HUES64 (cell line): ENCODE measurements around the gene RBMS2.
"Not testable (repeated sequence)": the region's sequence is repeated elsewhere in the genome, so short reads cannot be mapped to it uniquely, and the experiment has no call there.

Experiments
- H3K27ac ChIP-seq: 2 replicates; pipeline ENCODE4 v1.7.0; 2013; ENCODE audit warnings: low read depth, low read length, inconsistent platforms
- H3K27me3 ChIP-seq: 2 replicates; pipeline ENCODE4 v1.6.1; 2013; ENCODE audit warnings: mild to moderate bottlenecking, low read length; ENCODE audit not compliant: insufficient read depth
- H3K36me3 ChIP-seq: 2 replicates; pipeline ENCODE4 v1.6.1; 2013; ENCODE audit warnings: mild to moderate bottlenecking, low read length; ENCODE audit not compliant: insufficient read depth
- H3K4me1 ChIP-seq: 2 replicates; pipeline ENCODE4 v1.6.1; 2013; ENCODE audit warnings: mild to moderate bottlenecking, low read length, moderate library complexity; ENCODE audit not compliant: insufficient read depth
- H3K4me3 ChIP-seq: 2 replicates; pipeline ENCODE4 v1.5.1; 2013; ENCODE audit warnings: mild to moderate bottlenecking, low read length, moderate library complexity
- H3K9ac ChIP-seq: 2 replicates; pipeline ENCODE4 v1.6.1; 2013; ENCODE audit warnings: mild to moderate bottlenecking, low read depth, low read length
- H3K9me3 ChIP-seq: 2 replicates; pipeline ENCODE4 v1.6.1; 2013; ENCODE audit warnings: low read depth, low read length; ENCODE audit not compliant: insufficient read depth
- WGBS: fragments of 150-250, 120-280 bp; methylation state at CpG from one replicate; pipeline ENCODE4 v1.1.7; 2013; ENCODE audit warnings: missing lambda C conversion rate; 5-methylcytosine and 5-hydroxymethylcytosine counted together

Gene RBMS2

GRCh38 chr12:56542164-56542563 lies 20.5 kb downstream of the RBMS2 start:
- 92% methylated on average over 4 of the region's 4 CpGs for WGBS
- H3K4me1 ChIP-seq, result no peaks in the 10 kb centered on the region

GRCh38 chr12:56545023-56545604 lies 23.5 kb downstream of the RBMS2 start:
- Histone ChIP-seq H3K36me3 (no peaks in the 10 kb centered on the region), H3K27me3 (no peaks in the 10 kb centered on the region)
- 91% methylated on average over 3 of the region's 3 CpGs for WGBS

More at GRCh38 chr12:56542164-56542563, 20.5 kb downstream of the RBMS2 start:
- Histone ChIP-seq H3K9me3 (no peaks in the 10 kb centered on the region), H3K36me3 (no peaks in the 10 kb centered on the region), H3K9ac (no peak overlapping the region), H3K4me3 (no peak overlapping the region), H3K27me3 (no peaks in the 10 kb centered on the region), H3K27ac (no peak overlapping the region)

GRCh38 chr12:56546680-56547079 lies 25.1 kb downstream of the RBMS2 start:
- no peaks in the 10 kb centered on the region for H3K36me3 ChIP-seq
- H3K9ac ChIP-seq, result no peak overlapping the region
- no peak overlapping the region for H3K4me3 ChIP-seq
- H3K9me3 ChIP-seq, result no peaks in the 10 kb centered on the region
- H3K27ac ChIP-seq, result no peak overlapping the region
- no peaks in the 10 kb centered on the region for H3K27me3 ChIP-seq
- H3K4me1 ChIP-seq, result no peaks in the 10 kb centered on the region
- WGBS, result 97% methylated on average over 5 of the region's 5 CpGs

More at GRCh38 chr12:56545023-56545604, 23.5 kb downstream of the RBMS2 start:
- Histone ChIP-seq H3K9ac (no peak overlapping the region), H3K4me1 (no peaks in the 10 kb centered on the region), H3K9me3 (no peaks in the 10 kb centered on the region), H3K27ac (no peak overlapping the region), H3K4me3 (no peak overlapping the region)

GRCh38 chr12:56551070-56551469 lies 29.4 kb downstream of the RBMS2 start:
- H3K4me1 ChIP-seq, result no peaks in the 10 kb centered on the region
- no peak overlapping the region for H3K9ac ChIP-seq
- no peaks in the 10 kb centered on the region for H3K27me3 ChIP-seq
- no peaks in the 10 kb centered on the region for H3K9me3 ChIP-seq
- no peaks in the 10 kb centered on the region for H3K36me3 ChIP-seq
- H3K4me3 ChIP-seq, result no peak overlapping the region
- H3K27ac ChIP-seq, result no peak overlapping the region
- 91% methylated on average over 5 of the region's 5 CpGs for WGBS

- no peaks in the 10 kb centered on the region for H3K27me3 ChIP-seq
- peaks cover 11% of the 10 kb centered on the region for H3K36me3 ChIP-seq
- H3K27ac ChIP-seq, result peak overlapping the region; percentile 2; the same call in 1 of the 2 replicates
- 0 out of 2 replicates have a peak overlapping the region, but pooled peaks have one; percentile 1 for H3K4me3 ChIP-seq
- 58% methylated on average over 6 of the region's 6 CpGs for WGBS
- H3K9me3 ChIP-seq, result no peaks in the 10 kb centered on the region
- H3K4me1 ChIP-seq, result peaks cover 9% of the 10 kb centered on the region; the same call in 1 of the 2 replicates
- H3K9ac ChIP-seq, result 0 out of 2 replicates have a peak overlapping the region, but pooled peaks have one; percentile 22
Observed at GRCh38 chr12:56565510-56566101, 44.0 kb downstream of the RBMS2 start.

GRCh38 chr12:56568146-56568545 lies 46.5 kb downstream of the RBMS2 start:
- 100% methylated on average over 1 of the region's 1 CpG for WGBS

GRCh38 chr12:56571121-56571520 lies 49.5 kb downstream of the RBMS2 start:
- Histone ChIP-seq H3K9ac (no peak overlapping the region), H3K36me3 (peaks cover 16% of the 10 kb centered on the region), H3K27ac (no peak overlapping the region), H3K4me3 (no peak overlapping the region), H3K4me1 (no peaks in the 10 kb centered on the region; the same call in 1 of the 2 replicates), H3K9me3 (no peaks in the 10 kb centered on the region), H3K27me3 (no peaks in the 10 kb centered on the region)
- 62% methylated on average over 3 of the region's 4 CpGs for WGBS

More at GRCh38 chr12:56568146-56568545, 46.5 kb downstream of the RBMS2 start:
- no peaks in the 10 kb centered on the region for H3K27me3 ChIP-seq
- no peak overlapping the region for H3K4me3 ChIP-seq
- H3K9ac ChIP-seq, result no peak overlapping the region
- peaks cover 9% of the 10 kb centered on the region; the same call in 1 of the 2 replicates for H3K4me1 ChIP-seq
- peaks cover 12% of the 10 kb centered on the region for H3K36me3 ChIP-seq
- no peak overlapping the region for H3K27ac ChIP-seq
- no peaks in the 10 kb centered on the region for H3K9me3 ChIP-seq

GRCh38 chr12:56572288-56572687 lies 50.7 kb downstream of the RBMS2 start:
- no peak overlapping the region for H3K9ac ChIP-seq
- no peaks in the 10 kb centered on the region for H3K9me3 ChIP-seq
- H3K27ac ChIP-seq, result no peak overlapping the region
- no peak overlapping the region for H3K4me3 ChIP-seq
- no peaks in the 10 kb centered on the region; the same call in 1 of the 2 replicates for H3K4me1 ChIP-seq
- peaks cover 16% of the 10 kb centered on the region for H3K36me3 ChIP-seq
- H3K27me3 ChIP-seq, result no peaks in the 10 kb centered on the region
- 82% methylated on average over 1 of the region's 1 CpG for WGBS

GRCh38 chr12:56574210-56574609 lies 52.6 kb downstream of the RBMS2 start:
- Histone ChIP-seq H3K36me3 (peaks cover 11% of the 10 kb centered on the region), H3K4me1 (no peaks in the 10 kb centered on the region; the same call in 1 of the 2 replicates), H3K9me3 (no peaks in the 10 kb centered on the region), H3K27ac (no peak overlapping the region), H3K27me3 (no peaks in the 10 kb centered on the region), H3K4me3 (no peak overlapping the region), H3K9ac (no peak overlapping the region)
- no CpG with 5 or more reads among the region's 2 CpGs for WGBS

GRCh38 chr12:56577248-56577647 lies 55.6 kb downstream of the RBMS2 start:
- H3K27ac ChIP-seq, H3K4me3 ChIP-seq, H3K4me1 ChIP-seq, H3K9ac ChIP-seq, H3K9me3 ChIP-seq, H3K27me3 ChIP-seq: not testable (repeated sequence)
- WGBS, result 94% methylated on average over 5 of the region's 7 CpGs
- peaks cover 10% of the 10 kb centered on the region for H3K36me3 ChIP-seq

GRCh38 chr12:56578983-56579546 lies 57.4 kb downstream of the RBMS2 start:
- H3K27ac ChIP-seq, result no peak overlapping the region
- peaks cover 5% of the 10 kb centered on the region for H3K36me3 ChIP-seq
- peaks cover 6% of the 10 kb centered on the region; the same call in 1 of the 2 replicates for H3K4me1 ChIP-seq
- 95% methylated on average over 9 of the region's 10 CpGs for WGBS
- no peaks in the 10 kb centered on the region for H3K9me3 ChIP-seq
- H3K9ac ChIP-seq, result no peak overlapping the region
- H3K4me3 ChIP-seq, result no peak overlapping the region
- H3K27me3 ChIP-seq, result no peaks in the 10 kb centered on the region
